Tibial nerve (tissue), 3 donors: Measurements from ENCODE around the gene SLC25A21.

Experiments
- POLR2A ChIP-seq, 2 donors: fragments of 450-650 bp; IDR thresholded peaks; one replicate each; pipeline ENCODE4 v1.6.1; 2017; ENCODE audit warnings: antibody characterized with exemption in 2 of 2, mild to moderate bottlenecking in 2 of 2, moderate library complexity in 2 of 2
- TF ChIP-seq, protein P1 (sequence below), 5 experiments: fragments of 200-600 bp in 3 of 5; fragments of 450-650 bp in 2 of 5; sonication (generic) in 3 of 5; IDR thresholded peaks; one replicate each; pipeline ENCODE4 v1.5.1; 2016 to 2019; ENCODE audit warnings: antibody characterized with exemption in 5 of 5, mild to moderate bottlenecking in 3 of 5, moderate library complexity in 2 of 5

DNA sequence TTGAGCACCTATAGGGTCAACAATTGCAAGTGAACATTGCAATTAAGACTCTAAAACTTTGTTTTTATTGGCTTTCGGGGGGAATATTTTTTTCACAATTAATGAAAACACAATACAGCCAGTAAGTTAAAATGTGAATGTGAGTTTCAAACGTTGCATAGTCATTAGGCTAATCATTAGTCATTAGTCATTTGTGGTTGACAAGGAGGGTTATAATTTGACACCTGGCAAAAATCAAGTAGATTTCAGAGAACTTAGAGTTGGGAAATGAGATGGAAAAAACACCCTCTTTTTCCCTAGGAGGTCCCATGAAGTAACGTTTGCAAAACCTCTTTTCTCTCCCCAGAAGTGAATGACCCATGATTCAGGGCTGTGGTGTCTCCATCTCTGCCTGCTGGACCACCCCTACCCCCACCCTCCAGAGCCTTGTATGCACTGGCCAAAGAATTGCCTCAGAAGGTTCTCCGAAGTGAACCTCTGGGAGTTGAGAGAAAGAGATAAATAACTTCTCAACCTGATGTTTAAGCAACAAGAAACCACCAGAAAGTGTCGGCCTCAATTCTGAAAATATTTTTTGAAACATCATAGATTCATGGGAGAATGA, 314.5 kb downstream of the SLC25A21 start:
- TF ChIP-seq, protein P1, sequence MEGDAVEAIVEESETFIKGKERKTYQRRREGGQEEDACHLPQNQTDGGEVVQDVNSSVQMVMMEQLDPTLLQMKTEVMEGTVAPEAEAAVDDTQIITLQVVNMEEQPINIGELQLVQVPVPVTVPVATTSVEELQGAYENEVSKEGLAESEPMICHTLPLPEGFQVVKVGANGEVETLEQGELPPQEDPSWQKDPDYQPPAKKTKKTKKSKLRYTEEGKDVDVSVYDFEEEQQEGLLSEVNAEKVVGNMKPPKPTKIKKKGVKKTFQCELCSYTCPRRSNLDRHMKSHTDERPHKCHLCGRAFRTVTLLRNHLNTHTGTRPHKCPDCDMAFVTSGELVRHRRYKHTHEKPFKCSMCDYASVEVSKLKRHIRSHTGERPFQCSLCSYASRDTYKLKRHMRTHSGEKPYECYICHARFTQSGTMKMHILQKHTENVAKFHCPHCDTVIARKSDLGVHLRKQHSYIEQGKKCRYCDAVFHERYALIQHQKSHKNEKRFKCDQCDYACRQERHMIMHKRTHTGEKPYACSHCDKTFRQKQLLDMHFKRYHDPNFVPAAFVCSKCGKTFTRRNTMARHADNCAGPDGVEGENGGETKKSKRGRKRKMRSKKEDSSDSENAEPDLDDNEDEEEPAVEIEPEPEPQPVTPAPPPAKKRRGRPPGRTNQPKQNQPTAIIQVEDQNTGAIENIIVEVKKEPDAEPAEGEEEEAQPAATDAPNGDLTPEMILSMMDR (IDR thresholded peaks at IDR 0.05) = no peak
- TF ChIP-seq POLR2A (IDR thresholded peaks at IDR 0.05) = no peak
